Measurements from ENCODE around the gene INKA2. TPM values are rescaled to one million over a fixed set of nuclear protein-coding genes. Genes with fewer than 3 reads are reported as not detected.

The INKA2 gene
- total and polyA plus RNA-seq, 2 experiments from 2014 or later = 3.7 to 8.4 TPM

- Histone ChIP-seq H4K20me1 (replicated peaks; ENCODE audit: insufficient read depth) (no peaks in the 10 kb centered on the region; the same call in 1 of the 2 replicates), H3F3A (replicated peaks; ENCODE audit: low read depth) (0 out of 2 replicates have a peak, but pooled peaks cover 3% of the 10 kb centered on the region), H3K4me2 (no peak overlapping the region), H3K27ac (ENCODE audit: low read depth) (no peak overlapping the region), H3K27me3 (ENCODE audit: insufficient read depth) (no peaks in the 10 kb centered on the region), H3K4me1 (ENCODE audit: insufficient read depth) (peaks cover 7% of the 10 kb centered on the region), H3K79me2 (replicated peaks; ENCODE audit: insufficient read depth) (peaks cover 39% of the 10 kb centered on the region), H3K4me3 (no peak overlapping the region), H3K9me2 (ENCODE audit: insufficient read depth) (no peaks in the 10 kb centered on the region), H2AFZ (no peak overlapping the region), H3K36me3 (ENCODE audit: insufficient read depth) (peaks cover 37% of the 10 kb centered on the region; the same call in 1 of the 2 replicates)
- Mint-ChIP-seq H3K27ac (no peak overlapping the region; the same call in 1 of the 2 replicates), H3K4me3 (peak overlapping the region; percentile 47), H3K4me1 (peaks cover 18% of the 10 kb centered on the region), H3K36me3 (ENCODE audit: low read depth) (peaks cover 60% of the 10 kb centered on the region), H3K9me3 (peaks cover 4% of the 10 kb centered on the region; the same call in 1 of the 3 replicates), H3K27me3 (ENCODE audit: insufficient read depth, low read depth, poor library complexity) (peaks cover 13% of the 10 kb centered on the region)
- ATAC-seq = no peak
- DNase-seq (ENCODE audit: low spot score) = peak; percentile 43
- peak; percentile 39 to 42 for TF ChIP-seq CTCF (conservative IDR thresholded peaks at IDR 0.05; ENCODE audit: low read depth in 2 of 2)
- TF ChIP-seq, protein P1, sequence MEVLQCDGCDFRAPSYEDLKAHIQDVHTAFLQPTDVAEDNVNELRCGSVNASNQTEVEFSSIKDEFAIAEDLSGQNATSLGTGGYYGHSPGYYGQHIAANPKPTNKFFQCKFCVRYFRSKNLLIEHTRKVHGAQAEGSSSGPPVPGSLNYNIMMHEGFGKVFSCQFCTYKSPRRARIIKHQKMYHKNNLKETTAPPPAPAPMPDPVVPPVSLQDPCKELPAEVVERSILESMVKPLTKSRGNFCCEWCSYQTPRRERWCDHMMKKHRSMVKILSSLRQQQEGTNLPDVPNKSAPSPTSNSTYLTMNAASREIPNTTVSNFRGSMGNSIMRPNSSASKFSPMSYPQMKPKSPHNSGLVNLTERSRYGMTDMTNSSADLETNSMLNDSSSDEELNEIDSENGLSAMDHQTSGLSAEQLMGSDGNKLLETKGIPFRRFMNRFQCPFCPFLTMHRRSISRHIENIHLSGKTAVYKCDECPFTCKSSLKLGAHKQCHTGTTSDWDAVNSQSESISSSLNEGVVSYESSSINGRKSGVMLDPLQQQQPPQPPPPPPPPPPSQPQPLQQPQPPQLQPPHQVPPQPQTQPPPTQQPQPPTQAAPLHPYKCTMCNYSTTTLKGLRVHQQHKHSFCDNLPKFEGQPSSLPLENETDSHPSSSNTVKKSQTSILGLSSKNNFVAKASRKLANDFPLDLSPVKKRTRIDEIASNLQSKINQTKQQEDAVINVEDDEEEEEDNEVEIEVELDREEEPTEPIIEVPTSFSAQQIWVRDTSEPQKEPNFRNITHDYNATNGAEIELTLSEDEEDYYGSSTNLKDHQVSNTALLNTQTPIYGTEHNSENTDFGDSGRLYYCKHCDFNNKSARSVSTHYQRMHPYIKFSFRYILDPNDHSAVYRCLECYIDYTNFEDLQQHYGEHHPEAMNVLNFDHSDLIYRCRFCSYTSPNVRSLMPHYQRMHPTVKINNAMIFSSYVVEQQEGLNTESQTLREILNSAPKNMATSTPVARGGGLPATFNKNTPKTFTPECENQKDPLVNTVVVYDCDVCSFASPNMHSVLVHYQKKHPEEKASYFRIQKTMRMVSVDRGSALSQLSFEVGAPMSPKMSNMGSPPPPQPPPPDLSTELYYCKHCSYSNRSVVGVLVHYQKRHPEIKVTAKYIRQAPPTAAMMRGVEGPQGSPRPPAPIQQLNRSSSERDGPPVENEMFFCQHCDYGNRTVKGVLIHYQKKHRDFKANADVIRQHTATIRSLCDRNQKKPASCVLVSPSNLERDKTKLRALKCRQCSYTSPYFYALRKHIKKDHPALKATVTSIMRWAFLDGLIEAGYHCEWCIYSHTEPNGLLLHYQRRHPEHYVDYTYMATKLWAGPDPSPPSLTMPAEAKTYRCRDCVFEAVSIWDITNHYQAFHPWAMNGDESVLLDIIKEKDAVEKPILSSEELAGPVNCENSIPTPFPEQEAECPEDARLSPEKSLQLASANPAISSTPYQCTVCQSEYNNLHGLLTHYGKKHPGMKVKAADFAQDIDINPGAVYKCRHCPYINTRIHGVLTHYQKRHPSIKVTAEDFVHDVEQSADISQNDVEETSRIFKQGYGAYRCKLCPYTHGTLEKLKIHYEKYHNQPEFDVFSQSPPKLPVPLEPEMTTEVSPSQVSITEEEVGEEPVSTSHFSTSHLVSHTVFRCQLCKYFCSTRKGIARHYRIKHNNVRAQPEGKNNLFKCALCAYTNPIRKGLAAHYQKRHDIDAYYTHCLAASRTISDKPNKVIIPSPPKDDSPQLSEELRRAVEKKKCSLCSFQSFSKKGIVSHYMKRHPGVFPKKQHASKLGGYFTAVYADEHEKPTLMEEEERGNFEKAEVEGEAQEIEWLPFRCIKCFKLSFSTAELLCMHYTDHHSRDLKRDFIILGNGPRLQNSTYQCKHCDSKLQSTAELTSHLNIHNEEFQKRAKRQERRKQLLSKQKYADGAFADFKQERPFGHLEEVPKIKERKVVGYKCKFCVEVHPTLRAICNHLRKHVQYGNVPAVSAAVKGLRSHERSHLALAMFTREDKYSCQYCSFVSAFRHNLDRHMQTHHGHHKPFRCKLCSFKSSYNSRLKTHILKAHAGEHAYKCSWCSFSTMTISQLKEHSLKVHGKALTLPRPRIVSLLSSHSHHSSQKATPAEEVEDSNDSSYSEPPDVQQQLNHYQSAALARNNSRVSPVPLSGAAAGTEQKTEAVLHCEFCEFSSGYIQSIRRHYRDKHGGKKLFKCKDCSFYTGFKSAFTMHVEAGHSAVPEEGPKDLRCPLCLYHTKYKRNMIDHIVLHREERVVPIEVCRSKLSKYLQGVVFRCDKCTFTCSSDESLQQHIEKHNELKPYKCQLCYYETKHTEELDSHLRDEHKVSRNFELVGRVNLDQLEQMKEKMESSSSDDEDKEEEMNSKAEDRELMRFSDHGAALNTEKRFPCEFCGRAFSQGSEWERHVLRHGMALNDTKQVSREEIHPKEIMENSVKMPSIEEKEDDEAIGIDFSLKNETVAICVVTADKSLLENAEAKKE (CRISPR knock-in tag; IDR thresholded peaks at IDR 0.05) = no peak
These were observed 19.2 kb upstream of the INKA2 start for GRCh38 chr1:111758373-111758772.

DNA sequence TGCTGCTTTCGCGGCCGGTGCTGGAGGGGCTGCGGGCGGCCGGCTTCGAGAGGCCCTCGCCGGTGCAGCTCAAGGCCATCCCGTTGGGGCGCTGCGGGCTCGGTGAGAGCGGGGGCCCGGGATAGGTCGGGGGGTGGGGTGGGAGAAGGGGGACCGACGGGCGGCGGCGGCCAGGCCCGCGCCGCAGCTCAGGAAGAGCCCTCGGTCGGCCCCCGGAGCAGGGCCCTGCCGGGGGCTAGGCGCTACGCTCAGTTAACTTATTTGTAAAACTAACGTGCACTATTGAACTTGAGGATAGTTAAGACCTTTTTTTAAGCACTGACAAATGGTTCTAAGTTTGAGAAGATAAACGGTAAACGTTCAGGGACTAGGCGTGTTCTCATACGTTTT is 16.9 kb upstream of the INKA2 start:
- no peaks in the 10 kb centered on the region for H3K27me3 ChIP-seq (ENCODE audit: insufficient read depth)
- peak overlapping the region; percentile 98 for H3K4me3 ChIP-seq
- H3K4me1 ChIP-seq (ENCODE audit: insufficient read depth) = peaks cover 7% of the 10 kb centered on the region
- Mint-ChIP-seq H3K9me3 (peaks cover 4% of the 10 kb centered on the region; the same call in 1 of the 3 replicates), H3K36me3 (ENCODE audit: low read depth) (peaks cover 41% of the 10 kb centered on the region), H3K27ac (peak overlapping the region; percentile 98), H3K4me3 (peak overlapping the region; percentile 92), H3K27me3 (ENCODE audit: insufficient read depth, low read depth, poor library complexity) (peaks cover 13% of the 10 kb centered on the region), H3K4me1 (peaks cover 18% of the 10 kb centered on the region)
- H2AFZ ChIP-seq = peak overlapping the region; percentile 100
- ATAC-seq (peak; percentile 40), DNase-seq (ENCODE audit: low spot score) (no peak)
- peaks cover 24% of the 10 kb centered on the region; the same call in 1 of the 2 replicates for H3K36me3 ChIP-seq (ENCODE audit: insufficient read depth)
- no peaks in the 10 kb centered on the region; the same call in 1 of the 2 replicates for H4K20me1 ChIP-seq (replicated peaks; ENCODE audit: insufficient read depth)
- H3K27ac ChIP-seq (ENCODE audit: low read depth) = peak overlapping the region; percentile 98
- peak overlapping the region; percentile 100 for H3K4me2 ChIP-seq
- 0 out of 2 replicates have a peak, but pooled peaks cover 3% of the 10 kb centered on the region for H3F3A ChIP-seq (replicated peaks; ENCODE audit: low read depth)
- H3K9me2 ChIP-seq (ENCODE audit: insufficient read depth) = no peaks in the 10 kb centered on the region
- H3K79me2 ChIP-seq (replicated peaks; ENCODE audit: insufficient read depth) = peaks cover 39% of the 10 kb centered on the region
- no peak for TF ChIP-seq JUNB (IDR thresholded peaks at IDR 0.05; ENCODE audit: unreplicated experiment)
- TF ChIP-seq CREB1 (CRISPR knock-in tag; IDR thresholded peaks at IDR 0.05; ENCODE audit: low read depth) = no peak
- TF ChIP-seq POLR2AphosphoS5 (IDR thresholded peaks at IDR 0.05; ENCODE audit: low read depth) = no peak
- TF ChIP-seq NANOG (IDR thresholded peaks at IDR 0.05; ENCODE audit: borderline replicate concordance) = no peak
- TF ChIP-seq, protein P2, sequence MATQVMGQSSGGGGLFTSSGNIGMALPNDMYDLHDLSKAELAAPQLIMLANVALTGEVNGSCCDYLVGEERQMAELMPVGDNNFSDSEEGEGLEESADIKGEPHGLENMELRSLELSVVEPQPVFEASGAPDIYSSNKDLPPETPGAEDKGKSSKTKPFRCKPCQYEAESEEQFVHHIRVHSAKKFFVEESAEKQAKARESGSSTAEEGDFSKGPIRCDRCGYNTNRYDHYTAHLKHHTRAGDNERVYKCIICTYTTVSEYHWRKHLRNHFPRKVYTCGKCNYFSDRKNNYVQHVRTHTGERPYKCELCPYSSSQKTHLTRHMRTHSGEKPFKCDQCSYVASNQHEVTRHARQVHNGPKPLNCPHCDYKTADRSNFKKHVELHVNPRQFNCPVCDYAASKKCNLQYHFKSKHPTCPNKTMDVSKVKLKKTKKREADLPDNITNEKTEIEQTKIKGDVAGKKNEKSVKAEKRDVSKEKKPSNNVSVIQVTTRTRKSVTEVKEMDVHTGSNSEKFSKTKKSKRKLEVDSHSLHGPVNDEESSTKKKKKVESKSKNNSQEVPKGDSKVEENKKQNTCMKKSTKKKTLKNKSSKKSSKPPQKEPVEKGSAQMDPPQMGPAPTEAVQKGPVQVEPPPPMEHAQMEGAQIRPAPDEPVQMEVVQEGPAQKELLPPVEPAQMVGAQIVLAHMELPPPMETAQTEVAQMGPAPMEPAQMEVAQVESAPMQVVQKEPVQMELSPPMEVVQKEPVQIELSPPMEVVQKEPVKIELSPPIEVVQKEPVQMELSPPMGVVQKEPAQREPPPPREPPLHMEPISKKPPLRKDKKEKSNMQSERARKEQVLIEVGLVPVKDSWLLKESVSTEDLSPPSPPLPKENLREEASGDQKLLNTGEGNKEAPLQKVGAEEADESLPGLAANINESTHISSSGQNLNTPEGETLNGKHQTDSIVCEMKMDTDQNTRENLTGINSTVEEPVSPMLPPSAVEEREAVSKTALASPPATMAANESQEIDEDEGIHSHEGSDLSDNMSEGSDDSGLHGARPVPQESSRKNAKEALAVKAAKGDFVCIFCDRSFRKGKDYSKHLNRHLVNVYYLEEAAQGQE (IDR thresholded peaks at IDR 0.05; ENCODE audit: unreplicated experiment) = no peak
- TF ChIP-seq ZNF114 (CRISPR knock-in tag; IDR thresholded peaks at IDR 0.05) = no peak
- no peak for TF ChIP-seq STAT1 (IDR thresholded peaks at IDR 0.05; ENCODE audit: unreplicated experiment)
